ENCODE measurements around the gene RRN3.
A peak's percentile ranks its signal among the peaks of the same experiment; 100 is the strongest.
"Not testable (repeated sequence)": the region's sequence is repeated elsewhere in the genome, so short reads cannot be mapped to it uniquely, and the experiment has no call there.

Gene RRN3

GRCh38 chr16:15130256-15130932 lies 36.3 kb upstream of the RRN3 start:
- not testable (repeated sequence) for H3K4me3 ChIP-seq (replicated peaks; ENCODE audit: low read depth, low read length); DNase-seq (ENCODE audit: low read depth)

GRCh38 chr16:15127641-15128425 lies 33.8 kb upstream of the RRN3 start:
- H3K4me3 ChIP-seq (replicated peaks; ENCODE audit: low read depth, low read length); DNase-seq (ENCODE audit: low read depth): not testable (repeated sequence)

GRCh38 chr16:15100372-15100987 lies 6.4 kb upstream of the RRN3 start:
- H3K4me3 ChIP-seq (replicated peaks; ENCODE audit: low read depth, low read length); DNase-seq (ENCODE audit: low read depth): not testable (repeated sequence)

- DNase-seq (ENCODE audit: low read depth); H3K4me3 ChIP-seq (replicated peaks; ENCODE audit: low read depth, low read length): not testable (repeated sequence)
These were observed 5.4 kb upstream of the RRN3 start for GRCh38 chr16:15099366-15099909.

- H3K4me3 ChIP-seq (replicated peaks; ENCODE audit: low read depth, low read length); DNase-seq (ENCODE audit: low read depth): not testable (repeated sequence)
These were observed 2.5 kb upstream of the RRN3 start for GRCh38 chr16:15096583-15096972.

DNA sequence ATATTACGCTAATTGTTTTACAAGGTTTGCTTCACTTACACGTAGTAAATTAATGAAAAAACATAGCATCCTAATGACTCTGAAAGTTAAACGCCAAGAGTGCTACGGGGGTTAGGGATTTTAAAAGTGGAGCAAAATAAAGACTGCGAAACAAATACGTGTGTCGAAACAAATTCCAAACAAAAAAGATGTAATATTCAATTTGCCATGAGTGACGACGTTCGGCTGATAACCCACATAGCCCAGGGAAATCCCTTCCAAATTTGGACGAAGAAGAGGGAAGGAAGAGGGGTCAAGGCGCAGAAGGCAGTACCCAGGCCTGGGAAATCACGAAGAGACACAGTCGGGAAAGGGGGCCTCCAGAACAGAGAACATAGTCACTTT lies 509 bp downstream of the RRN3 start:
- not testable (repeated sequence) for DNase-seq (ENCODE audit: low read depth)
- peak overlapping the region; percentile 63 for H3K4me3 ChIP-seq (replicated peaks; ENCODE audit: low read depth, low read length)

GRCh38 chr16:15090663-15091269 lies 3.3 kb downstream of the RRN3 start:
- DNase-seq (ENCODE audit: low read depth); H3K4me3 ChIP-seq (replicated peaks; ENCODE audit: low read depth, low read length): not testable (repeated sequence)

- H3K4me3 ChIP-seq (replicated peaks; ENCODE audit: low read depth, low read length); DNase-seq (ENCODE audit: low read depth): not testable (repeated sequence)
These were observed 11.3 kb downstream of the RRN3 start for GRCh38 chr16:15082788-15083187.

- not testable (repeated sequence) for H3K4me3 ChIP-seq (replicated peaks; ENCODE audit: low read depth, low read length); DNase-seq (ENCODE audit: low read depth)
These were observed 13.2 kb downstream of the RRN3 start for GRCh38 chr16:15080883-15081282.

GRCh38 chr16:15076161-15076560 lies 17.9 kb downstream of the RRN3 start:
- not testable (repeated sequence) for DNase-seq (ENCODE audit: low read depth); H3K4me3 ChIP-seq (replicated peaks; ENCODE audit: low read depth, low read length)

GRCh38 chr16:15073101-15073500 lies 21.0 kb downstream of the RRN3 start:
- H3K4me3 ChIP-seq (replicated peaks; ENCODE audit: low read depth, low read length) = no peak overlapping the region
- no peak for TF ChIP-seq CTCF (IDR thresholded peaks at IDR 0.05; ENCODE audit: low read length, missing control alignments)
- DNase-seq (ENCODE audit: low read depth) = no peak

DNA sequence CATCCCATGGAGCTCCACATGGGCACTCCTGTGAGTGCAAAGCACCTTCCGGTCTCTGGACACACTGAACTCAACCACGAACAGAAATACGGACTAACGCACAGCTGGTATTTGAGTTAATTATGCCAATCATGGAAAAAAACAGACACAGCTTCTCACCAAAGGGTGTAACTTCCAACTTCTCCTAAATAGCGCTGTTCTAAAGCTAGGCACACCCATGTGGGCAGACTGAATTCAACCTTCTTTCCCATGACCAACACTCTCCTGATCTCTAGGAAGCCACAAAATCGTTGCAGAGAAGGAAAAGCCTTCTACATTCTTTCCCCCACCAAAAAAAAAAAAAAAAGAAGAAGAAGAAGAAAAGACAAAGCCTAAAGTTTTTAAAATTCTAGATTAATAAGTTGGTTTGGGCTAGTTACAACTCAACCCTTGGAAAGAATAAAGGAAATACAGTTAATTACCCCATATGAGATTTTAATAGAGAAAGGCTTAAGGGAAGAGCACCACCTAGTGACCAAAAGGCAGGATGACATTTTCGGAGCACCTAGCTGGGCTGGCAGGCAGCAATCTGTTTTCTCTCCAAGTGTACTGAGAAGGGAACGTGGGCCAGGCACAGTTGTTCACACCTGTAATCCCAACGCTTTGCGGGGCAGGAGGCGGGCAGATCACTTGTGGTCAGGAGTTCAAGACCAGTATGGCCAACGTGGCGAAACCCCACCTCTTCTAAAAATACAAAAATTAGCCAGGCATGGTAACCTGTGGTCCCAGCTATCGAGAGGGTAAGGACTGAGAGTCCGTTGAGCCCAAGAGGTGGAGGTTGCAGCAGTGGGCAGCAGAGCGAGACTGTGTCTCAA lies 21.9 kb downstream of the RRN3 start:
- DNase-seq (ENCODE audit: low read depth); H3K4me3 ChIP-seq (replicated peaks; ENCODE audit: low read depth, low read length): not testable (repeated sequence)

GRCh38 chr16:15071013-15071412 lies 23.1 kb downstream of the RRN3 start:
- H3K4me3 ChIP-seq (replicated peaks; ENCODE audit: low read depth, low read length); DNase-seq (ENCODE audit: low read depth): not testable (repeated sequence)

More for the DNA sequence above, 21.9 kb downstream of the RRN3 start:
- TF ChIP-seq CTCF (IDR thresholded peaks at IDR 0.05; ENCODE audit: low read length, missing control alignments) = peak; percentile 18

- H3K4me3 ChIP-seq (replicated peaks; ENCODE audit: low read depth, low read length); DNase-seq (ENCODE audit: low read depth): not testable (repeated sequence)
These were observed 27.4 kb downstream of the RRN3 start for GRCh38 chr16:15066690-15067089.

GRCh38 chr16:15065961-15066360 lies 28.1 kb downstream of the RRN3 start:
- not testable (repeated sequence) for H3K4me3 ChIP-seq (replicated peaks; ENCODE audit: low read depth, low read length); DNase-seq (ENCODE audit: low read depth)

Measured in fibroblast of pulmonary artery (primary cell).